ENCODE results near the gene NR1H4. TPM values are rescaled to one million over a fixed set of nuclear protein-coding genes. Genes with fewer than 3 reads are reported as not detected.
"Not testable (repeated sequence)": the region's sequence is repeated elsewhere in the genome, so short reads cannot be mapped to it uniquely, and the experiment has no call there.

NR1H4 gene
- total and polyA plus RNA-seq, 4 donors, result 33.5 to 106 (median 55.0) TPM

- no peak for DNase-seq (ENCODE audit: low spot score)
- no peak overlapping the region for H3K9ac ChIP-seq (ENCODE audit: low read depth in 1 of 2, low read length in 2 of 2)
Observed at GRCh38 chr12:100593490-100593889, 119.8 kb downstream of the NR1H4 start.

GRCh38 chr12:100601626-100602025 lies 128.0 kb downstream of the NR1H4 start:
- Histone ChIP-seq H3K27me3 (ENCODE audit: control insufficient read depth in 4 of 4, insufficient read depth in 4 of 4, low read length in 3 of 4) (no peaks in the 10 kb centered on the region), H3K4me1 (ENCODE audit: control insufficient read depth in 4 of 4, insufficient read depth in 4 of 4, low read length in 3 of 4) (no peaks in the 10 kb centered on the region), H3K27ac (ENCODE audit: low read depth in 1 of 2, low read length in 2 of 2) (no peak overlapping the region), H3K36me3 (ENCODE audit: control insufficient read depth in 4 of 4, insufficient read depth in 3 of 4, low read depth in 1 of 4, low read length in 3 of 4) (no peaks in the 10 kb centered on the region), H3K4me3 (ENCODE audit: low read depth in 1 of 3, low read length in 3 of 3) (no peak overlapping the region), H3K9me3 (ENCODE audit: control insufficient read depth in 4 of 4, low read length in 3 of 4) (no peaks in the 10 kb centered on the region), H3K9ac (ENCODE audit: low read depth in 1 of 2, low read length in 2 of 2) (no peak overlapping the region)
- no peak for DNase-seq (ENCODE audit: low spot score)
- TF ChIP-seq FOXA1 (IDR thresholded peaks at IDR 0.05) (no peak), GABPA (IDR thresholded peaks at IDR 0.05 in 1 of 2, conservative IDR thresholded peaks at IDR 0.05 in 1 of 2) (no peak), ZBTB33 (IDR thresholded peaks at IDR 0.05) (no peak), HNF4A (conservative IDR thresholded peaks at IDR 0.05) (no peak), YY1 (IDR thresholded peaks at IDR 0.05) (no peak), TAF1 (conservative IDR thresholded peaks at IDR 0.05) (no peak), EGR1 (IDR thresholded peaks at IDR 0.05; ENCODE audit: low read depth in 2 of 2) (no peak), NR2F2 (IDR thresholded peaks at IDR 0.05) (no peak), ATF3 (IDR thresholded peaks at IDR 0.05) (no peak)
- TF ChIP-seq, protein P1, sequence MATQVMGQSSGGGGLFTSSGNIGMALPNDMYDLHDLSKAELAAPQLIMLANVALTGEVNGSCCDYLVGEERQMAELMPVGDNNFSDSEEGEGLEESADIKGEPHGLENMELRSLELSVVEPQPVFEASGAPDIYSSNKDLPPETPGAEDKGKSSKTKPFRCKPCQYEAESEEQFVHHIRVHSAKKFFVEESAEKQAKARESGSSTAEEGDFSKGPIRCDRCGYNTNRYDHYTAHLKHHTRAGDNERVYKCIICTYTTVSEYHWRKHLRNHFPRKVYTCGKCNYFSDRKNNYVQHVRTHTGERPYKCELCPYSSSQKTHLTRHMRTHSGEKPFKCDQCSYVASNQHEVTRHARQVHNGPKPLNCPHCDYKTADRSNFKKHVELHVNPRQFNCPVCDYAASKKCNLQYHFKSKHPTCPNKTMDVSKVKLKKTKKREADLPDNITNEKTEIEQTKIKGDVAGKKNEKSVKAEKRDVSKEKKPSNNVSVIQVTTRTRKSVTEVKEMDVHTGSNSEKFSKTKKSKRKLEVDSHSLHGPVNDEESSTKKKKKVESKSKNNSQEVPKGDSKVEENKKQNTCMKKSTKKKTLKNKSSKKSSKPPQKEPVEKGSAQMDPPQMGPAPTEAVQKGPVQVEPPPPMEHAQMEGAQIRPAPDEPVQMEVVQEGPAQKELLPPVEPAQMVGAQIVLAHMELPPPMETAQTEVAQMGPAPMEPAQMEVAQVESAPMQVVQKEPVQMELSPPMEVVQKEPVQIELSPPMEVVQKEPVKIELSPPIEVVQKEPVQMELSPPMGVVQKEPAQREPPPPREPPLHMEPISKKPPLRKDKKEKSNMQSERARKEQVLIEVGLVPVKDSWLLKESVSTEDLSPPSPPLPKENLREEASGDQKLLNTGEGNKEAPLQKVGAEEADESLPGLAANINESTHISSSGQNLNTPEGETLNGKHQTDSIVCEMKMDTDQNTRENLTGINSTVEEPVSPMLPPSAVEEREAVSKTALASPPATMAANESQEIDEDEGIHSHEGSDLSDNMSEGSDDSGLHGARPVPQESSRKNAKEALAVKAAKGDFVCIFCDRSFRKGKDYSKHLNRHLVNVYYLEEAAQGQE (IDR thresholded peaks at IDR 0.05), result no peak
- 31% methylated on average over 1 of the region's 1 CpG for WGBS

More at GRCh38 chr12:100593490-100593889, 119.8 kb downstream of the NR1H4 start:
- H3K9me3 ChIP-seq (ENCODE audit: control insufficient read depth in 4 of 4, low read length in 3 of 4), result peaks cover 0 to 1% (median 0%) of the 10 kb centered on the region in 4 donors
- 65% methylated on average over 5 of the region's 5 CpGs for WGBS
- H3K4me3 ChIP-seq (ENCODE audit: low read depth in 1 of 3, low read length in 3 of 3), result no peak overlapping the region
- no peaks in the 10 kb centered on the region for H3K4me1 ChIP-seq (ENCODE audit: control insufficient read depth in 4 of 4, insufficient read depth in 4 of 4, low read length in 3 of 4)
- no peaks in the 10 kb centered on the region for H3K27me3 ChIP-seq (ENCODE audit: control insufficient read depth in 4 of 4, insufficient read depth in 4 of 4, low read length in 3 of 4)
- no peaks in the 10 kb centered on the region for H3K36me3 ChIP-seq (ENCODE audit: control insufficient read depth in 4 of 4, insufficient read depth in 3 of 4, low read depth in 1 of 4, low read length in 3 of 4)
- no peak overlapping the region for H3K27ac ChIP-seq (ENCODE audit: low read depth in 1 of 2, low read length in 2 of 2)
- TF ChIP-seq CTCF (IDR thresholded peaks at IDR 0.05; ENCODE audit: low read depth, low read length, missing input control), result no peak
- TF ChIP-seq HNF4A (conservative IDR thresholded peaks at IDR 0.05), result peak; percentile 12 to 35
- no peak for TF ChIP-seq TAF1 (conservative IDR thresholded peaks at IDR 0.05)
- no peak for TF ChIP-seq EGR1 (IDR thresholded peaks at IDR 0.05; ENCODE audit: low read depth in 2 of 2)
- no peak for TF ChIP-seq JUND (IDR thresholded peaks at IDR 0.05)

DNA sequence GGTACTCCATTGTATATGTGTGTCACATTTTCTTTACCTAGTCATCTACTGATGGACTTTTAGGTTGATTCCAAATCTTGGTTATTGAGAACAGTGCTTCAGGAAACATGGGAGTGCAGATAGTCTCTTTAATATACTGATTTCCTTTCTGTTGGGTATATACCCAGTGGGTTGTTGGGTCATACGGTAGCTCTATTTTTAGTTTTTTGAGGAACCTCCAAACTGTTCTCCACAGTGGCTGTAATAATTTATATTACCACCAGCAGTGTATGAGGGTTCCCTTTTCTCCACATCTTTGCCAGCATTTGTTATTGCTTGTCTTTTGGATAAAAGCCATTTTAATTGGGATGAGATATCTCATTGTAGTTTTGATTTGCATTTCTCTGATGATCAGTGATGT lies 129.3 kb downstream of the NR1H4 start:
- H3K9ac ChIP-seq (ENCODE audit: low read depth in 1 of 2, low read length in 2 of 2); H3K9me3 ChIP-seq (ENCODE audit: control insufficient read depth in 4 of 4, low read length in 3 of 4); DNase-seq (ENCODE audit: low spot score); H3K4me1 ChIP-seq (ENCODE audit: control insufficient read depth in 4 of 4, insufficient read depth in 4 of 4, low read length in 3 of 4); H3K27me3 ChIP-seq (ENCODE audit: control insufficient read depth in 4 of 4, insufficient read depth in 4 of 4, low read length in 3 of 4); H3K36me3 ChIP-seq (ENCODE audit: control insufficient read depth in 4 of 4, insufficient read depth in 3 of 4, low read depth in 1 of 4, low read length in 3 of 4); H3K4me3 ChIP-seq (ENCODE audit: low read depth in 1 of 3, low read length in 3 of 3); H3K27ac ChIP-seq (ENCODE audit: low read depth in 1 of 2, low read length in 2 of 2): not testable (repeated sequence)
- 84% methylated on average over 1 of the region's 1 CpG for WGBS
